ENCODE results near the gene IL4.
"Not testable (repeated sequence)": the region's sequence is repeated elsewhere in the genome, so short reads cannot be mapped to it uniquely, and the experiment has no call there.

IL4 gene

DNA sequence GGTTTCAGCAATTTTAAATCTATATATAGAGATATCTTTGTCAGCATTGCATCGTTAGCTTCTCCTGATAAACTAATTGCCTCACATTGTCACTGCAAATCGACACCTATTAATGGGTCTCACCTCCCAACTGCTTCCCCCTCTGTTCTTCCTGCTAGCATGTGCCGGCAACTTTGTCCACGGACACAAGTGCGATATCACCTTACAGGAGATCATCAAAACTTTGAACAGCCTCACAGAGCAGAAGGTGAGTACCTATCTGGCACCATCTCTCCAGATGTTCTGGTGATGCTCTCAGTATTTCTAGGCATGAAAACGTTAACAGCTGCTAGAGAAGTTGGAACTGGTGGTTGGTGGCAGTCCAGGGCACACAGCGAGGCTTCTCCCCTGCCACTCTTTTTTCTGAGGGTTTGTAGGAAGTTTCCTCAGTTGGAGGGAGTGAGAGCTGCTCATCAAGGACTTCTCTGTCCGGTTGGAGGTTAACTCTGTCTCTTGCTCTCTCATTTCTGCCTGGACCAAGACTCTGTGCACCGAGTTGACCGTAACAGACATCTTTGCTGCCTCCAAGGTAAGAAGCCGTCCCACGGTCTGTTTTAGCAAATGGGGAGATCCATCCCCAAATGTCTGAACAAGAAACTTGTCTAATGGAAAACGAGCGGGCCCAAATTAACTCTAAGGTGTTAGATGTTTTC lies at the start of gene IL4:
TSS of gene IL4 (plus strand) at position 51 of the 692 bp plus-strand sequence. CDS start at position 113, 62 bp downstream.
- DNase-seq (ENCODE audit: low read depth): no peak

DNA sequence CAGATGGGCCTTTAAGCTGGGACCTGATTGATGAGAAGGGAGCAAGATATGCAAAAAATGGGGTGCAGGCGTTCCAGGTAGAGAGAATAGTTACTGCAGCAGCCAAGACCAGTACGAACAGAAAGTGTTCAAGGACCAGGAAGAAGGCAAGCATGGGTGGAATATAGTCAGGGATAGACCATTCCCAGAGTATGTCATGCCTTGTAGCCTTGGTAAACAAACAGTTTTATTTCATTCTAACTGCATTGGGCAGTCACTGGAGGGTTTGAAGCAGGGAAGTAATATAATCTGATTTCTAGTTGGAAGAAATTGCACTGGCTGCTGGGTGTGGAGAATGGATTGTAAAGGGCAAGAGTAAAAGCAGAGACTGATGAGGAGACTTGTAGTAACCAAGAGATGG lies 46.3 kb upstream of the IL4 start:
- DNase-seq (ENCODE audit: low read depth): no peak

GRCh38 chr5:132628814-132629213 lies 45.0 kb upstream of the IL4 start:
- no peak for DNase-seq (ENCODE audit: low read depth)

DNA sequence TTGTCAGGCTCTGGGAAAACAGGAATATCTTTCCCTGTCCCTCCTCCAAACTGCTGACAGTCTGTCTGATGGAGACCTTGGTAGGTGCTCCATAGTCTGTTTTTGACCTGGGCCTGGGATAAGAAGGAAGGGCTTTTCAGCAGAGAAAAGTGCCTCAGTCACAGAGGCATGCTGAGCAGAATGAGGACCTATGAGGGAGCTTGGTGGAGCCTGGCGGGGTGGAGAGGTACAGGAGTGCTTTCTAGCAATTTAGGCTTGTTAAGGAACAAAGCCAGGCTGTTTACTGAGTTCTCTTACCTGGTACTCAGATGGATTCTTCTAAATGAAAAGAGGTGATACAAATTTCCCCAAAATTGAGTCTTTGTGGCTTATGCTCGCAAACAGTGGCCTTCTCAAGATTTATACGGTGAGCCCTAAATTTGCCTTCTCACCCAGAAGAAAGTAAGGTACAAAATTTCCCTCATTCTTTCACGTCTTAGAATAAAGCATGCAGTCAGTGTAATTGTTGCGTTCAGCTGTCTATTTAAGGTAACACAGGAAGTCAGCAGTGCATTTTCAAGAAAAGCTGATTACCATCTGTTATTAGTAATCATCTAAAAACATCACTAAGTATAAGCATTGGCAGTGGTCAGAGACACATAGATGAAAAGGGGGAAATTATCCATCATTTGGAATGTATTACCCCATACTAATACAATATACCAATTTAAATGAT lies 44.4 kb upstream of the IL4 start:
- no peak for DNase-seq (ENCODE audit: low read depth)

DNA sequence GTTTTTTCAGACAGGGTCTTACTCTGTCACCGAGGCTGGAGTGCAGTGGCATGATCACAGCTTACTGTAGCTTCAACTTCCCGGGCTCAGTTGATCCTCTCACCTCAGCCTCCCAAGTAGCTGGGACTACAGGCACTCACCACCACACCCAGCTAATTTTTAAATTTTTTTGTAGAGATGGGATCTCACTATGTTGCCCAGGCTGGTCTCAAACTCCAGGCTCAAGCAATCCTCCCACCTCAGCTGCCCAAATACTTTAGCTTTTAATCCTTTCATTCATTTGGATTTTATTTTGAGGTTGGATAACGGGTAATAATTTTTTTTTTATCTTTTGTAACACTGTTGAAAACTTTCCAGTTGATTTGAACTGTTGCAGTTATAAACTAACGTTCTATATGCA lies 40.2 kb upstream of the IL4 start:
- DNase-seq (ENCODE audit: low read depth): not testable (repeated sequence)

DNA sequence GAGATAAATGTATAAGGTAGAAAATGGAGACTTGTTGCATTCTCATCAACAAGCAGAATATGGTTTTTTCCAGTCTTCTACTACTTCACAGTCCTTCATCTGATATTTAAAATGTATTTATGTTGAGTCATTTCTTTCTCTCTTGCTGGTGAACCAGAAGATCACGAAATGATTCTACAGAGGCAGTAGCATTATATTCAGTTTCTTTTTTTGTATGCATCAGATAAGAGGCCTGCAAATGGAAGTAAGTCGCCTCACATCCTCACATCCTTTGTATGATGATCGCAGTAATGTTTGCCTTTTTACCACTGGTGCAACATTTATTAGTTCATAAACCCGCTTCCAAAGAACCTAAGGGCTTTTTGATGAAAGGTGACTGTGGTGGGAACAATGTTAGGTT lies 37.9 kb upstream of the IL4 start:
- no peak for DNase-seq (ENCODE audit: low read depth)

DNA sequence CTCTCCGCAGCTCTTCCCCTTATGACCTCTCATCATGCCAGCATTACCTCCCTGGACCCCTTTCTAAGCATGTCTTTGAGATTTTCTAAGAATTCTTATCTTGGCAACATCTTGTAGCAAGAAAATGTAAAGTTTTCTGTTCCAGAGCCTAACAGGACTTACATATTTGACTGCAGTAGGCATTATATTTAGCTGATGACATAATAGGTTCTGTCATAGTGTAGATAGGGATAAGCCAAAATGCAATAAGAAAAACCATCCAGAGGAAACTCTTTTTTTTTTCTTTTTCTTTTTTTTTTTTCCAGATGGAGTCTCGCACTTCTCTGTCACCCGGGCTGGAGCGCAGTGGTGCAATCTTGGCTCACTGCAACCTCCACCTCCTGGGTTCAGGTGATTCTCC lies 36.5 kb upstream of the IL4 start:
- DNase-seq (ENCODE audit: low read depth): no peak

GRCh38 chr5:132639706-132640130 lies 34.1 kb upstream of the IL4 start:
- DNase-seq (ENCODE audit: low read depth): no peak

- no peak for DNase-seq (ENCODE audit: low read depth)
These were observed 33.2 kb upstream of the IL4 start for GRCh38 chr5:132640613-132641012.

GRCh38 chr5:132641241-132641723 lies 32.5 kb upstream of the IL4 start:
- no peak for DNase-seq (ENCODE audit: low read depth)

DNA sequence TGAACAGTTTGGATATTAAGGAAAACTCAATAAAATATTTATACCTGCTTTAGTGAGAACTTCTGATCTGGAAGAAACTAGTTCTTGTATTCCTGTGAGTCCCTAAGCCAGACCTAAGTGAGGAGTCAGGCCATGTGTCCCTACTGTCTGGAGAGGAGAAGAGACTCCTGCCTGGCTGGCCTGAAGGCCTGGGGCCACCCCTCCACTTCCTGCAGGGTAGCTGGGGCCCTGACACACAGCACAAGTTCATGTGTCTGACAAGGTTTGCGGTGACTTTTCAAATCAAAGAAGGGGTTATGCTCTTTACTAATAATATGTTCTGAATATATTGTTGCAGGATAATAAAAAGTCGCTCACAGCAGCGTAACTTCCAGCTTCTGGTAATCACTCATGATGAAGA lies 31.9 kb upstream of the IL4 start:
- DNase-seq (ENCODE audit: low read depth): no peak

DNA sequence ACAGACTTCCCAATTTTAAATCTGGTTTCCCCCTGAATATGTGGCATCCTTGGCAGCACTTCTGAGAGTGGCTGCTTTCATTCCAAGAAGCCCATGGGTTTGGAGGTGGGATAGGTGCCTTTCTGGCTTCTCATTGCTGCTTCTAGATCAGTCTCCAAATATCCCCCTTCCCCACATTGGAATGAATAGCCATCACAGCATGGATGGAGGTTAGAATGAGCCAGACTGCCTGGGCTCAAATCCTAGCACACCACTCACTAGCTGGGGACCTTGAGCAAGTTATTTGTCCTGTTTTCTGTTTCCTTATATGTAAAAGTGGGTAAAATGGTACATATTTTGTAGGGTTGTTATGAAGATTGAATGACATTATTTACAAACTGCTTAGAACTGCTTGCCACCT lies 29.6 kb upstream of the IL4 start:
- no peak for DNase-seq (ENCODE audit: low read depth)

- DNase-seq (ENCODE audit: low read depth): no peak
These were observed 27.1 kb upstream of the IL4 start for GRCh38 chr5:132646583-132647266.

GRCh38 chr5:132647473-132647872 lies 26.3 kb upstream of the IL4 start:
- no peak for DNase-seq (ENCODE audit: low read depth)

DNA sequence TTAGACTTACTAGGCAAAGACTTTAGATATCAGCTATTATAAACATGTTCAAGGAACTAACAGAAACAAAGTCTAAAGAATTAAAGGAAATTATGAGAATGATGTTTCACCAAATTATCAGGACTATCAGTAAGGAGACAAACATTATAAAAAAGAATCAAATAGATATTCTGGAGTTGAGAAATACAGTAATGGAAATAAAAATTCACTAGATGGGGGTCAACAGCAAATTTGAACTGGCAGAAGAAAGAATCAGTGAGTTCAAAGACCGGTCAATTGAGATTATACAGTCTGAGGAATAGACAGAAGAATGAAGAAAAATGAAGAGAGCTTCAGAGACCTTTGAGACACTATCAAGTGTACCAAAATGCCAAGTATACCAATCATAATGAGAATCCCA lies 25.4 kb upstream of the IL4 start:
- no peak for DNase-seq (ENCODE audit: low read depth)

GRCh38 chr5:132651838-132652469 lies 21.8 kb upstream of the IL4 start:
- no peak for DNase-seq (ENCODE audit: low read depth)

- no peak for DNase-seq (ENCODE audit: low read depth)
These were observed 20.1 kb upstream of the IL4 start for GRCh38 chr5:132653716-132654115.

DNA sequence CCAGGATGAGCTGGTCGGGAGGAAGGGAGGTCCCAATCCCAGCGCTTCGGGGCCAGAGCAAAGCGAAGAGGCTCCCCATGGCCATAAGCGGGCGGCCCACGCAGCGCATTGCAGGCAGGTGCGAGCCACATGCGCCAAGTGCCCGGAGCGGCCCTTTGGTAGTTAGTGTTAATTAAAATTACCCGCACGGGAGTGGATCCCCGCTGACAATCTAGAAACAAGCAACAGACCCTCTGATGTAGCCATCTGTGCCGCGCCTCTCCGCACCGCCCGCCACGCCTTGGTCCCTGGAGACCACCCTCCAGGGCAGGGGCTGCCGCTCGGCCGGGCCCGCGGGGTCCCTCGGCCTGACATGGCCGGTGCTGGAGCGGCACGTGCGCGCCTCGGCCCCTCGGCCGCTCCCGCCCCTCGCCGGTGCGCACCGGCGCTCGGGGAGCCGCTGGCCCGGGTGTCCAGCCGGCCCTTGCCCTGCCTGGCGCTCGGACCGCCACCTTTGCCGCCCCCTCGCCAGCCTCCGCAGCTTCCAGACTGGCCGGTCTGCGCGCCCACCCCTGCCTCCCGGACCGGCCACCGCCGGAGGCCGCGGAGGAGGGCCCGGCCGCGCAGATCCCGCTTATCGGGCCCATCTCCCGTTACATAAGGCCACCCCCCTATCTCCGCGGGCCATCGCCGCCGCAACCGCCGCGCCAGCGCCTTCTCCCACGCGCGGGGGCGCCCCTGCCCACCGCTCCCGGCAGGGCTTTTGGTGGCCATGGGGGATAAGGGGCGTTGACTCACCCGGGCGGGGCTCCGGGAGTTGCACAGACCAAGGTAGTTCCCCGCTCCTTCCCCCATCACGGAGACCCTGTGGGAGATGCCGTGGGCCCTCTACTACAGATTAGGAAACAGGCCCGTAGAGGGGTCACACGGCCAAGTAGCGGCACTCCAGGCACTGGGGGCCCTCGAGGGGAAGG lies 17.7 kb upstream of the IL4 start:
- no peak for DNase-seq (ENCODE audit: low read depth)

DNA sequence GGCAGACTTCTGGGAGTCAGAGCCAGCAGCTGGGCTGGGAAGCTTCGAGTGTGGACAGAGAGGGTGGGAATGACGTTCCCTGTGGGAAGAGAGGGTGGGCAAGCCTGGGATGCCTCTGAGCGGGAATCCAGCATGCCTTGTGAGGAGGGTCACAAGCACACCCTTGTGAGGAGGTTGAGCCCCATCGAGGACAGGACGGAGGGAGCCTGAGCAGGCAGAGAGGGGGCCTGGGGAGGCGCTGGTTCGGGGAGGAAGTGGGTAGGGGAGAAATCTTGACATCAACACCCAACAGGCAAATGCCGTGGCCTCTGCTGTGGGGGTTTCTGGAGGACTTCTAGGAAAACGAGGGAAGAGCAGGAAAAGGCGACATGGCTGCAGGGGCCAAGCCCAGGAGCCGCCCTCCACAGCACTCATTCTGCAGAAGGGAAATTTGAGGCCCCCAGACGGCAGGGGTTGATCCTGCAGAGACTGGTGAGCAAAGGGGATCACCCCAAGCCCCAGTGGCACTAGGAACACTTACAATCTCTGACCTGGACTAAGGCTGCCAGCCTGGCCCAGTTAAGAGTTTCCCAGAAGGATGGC lies 16.9 kb upstream of the IL4 start:
- DNase-seq (ENCODE audit: low read depth): no peak

DNA sequence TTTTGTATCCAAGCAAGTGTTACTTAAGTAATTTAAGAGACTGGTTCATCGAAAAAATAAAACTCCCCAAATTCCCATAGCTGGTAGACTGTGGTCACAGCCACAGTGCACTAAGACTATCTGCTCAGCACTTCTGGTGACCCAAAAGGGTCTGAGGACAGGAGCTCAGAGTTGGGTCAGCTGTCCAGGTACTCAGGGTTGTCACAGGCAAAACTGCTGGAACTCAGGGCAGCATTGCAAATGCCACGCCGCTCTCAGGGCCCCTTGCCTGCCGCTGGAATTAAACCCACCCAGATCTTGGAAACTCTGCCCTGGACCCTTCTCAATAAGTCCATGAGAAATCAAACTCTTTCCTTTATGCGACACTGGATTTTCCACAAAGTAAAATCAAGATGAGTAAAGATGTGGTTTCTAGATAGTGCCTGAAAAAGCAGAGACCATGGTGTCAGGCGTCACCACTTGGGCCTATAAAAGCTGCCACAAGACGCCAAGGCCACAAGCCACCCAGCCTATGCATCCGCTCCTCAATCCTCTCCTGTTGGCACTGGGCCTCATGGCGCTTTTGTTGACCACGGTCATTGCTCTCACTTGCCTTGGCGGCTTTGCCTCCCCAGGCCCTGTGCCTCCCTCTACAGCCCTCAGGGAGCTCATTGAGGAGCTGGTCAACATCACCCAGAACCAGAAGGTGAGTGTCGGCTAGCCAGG lies 16.0 kb upstream of the IL4 start, which contains the start of gene IL13:
TSS of gene IL13 (plus strand) at position 498 of the 705 bp plus-strand sequence. CDS start at position 512, 14 bp downstream.
- no peak for DNase-seq (ENCODE audit: low read depth)
